Measurements from ENCODE around the gene GHRL.
"Not testable (repeated sequence)": the region's sequence is repeated elsewhere in the genome, so short reads cannot be mapped to it uniquely, and the experiment has no call there.

The GHRL gene

DNA sequence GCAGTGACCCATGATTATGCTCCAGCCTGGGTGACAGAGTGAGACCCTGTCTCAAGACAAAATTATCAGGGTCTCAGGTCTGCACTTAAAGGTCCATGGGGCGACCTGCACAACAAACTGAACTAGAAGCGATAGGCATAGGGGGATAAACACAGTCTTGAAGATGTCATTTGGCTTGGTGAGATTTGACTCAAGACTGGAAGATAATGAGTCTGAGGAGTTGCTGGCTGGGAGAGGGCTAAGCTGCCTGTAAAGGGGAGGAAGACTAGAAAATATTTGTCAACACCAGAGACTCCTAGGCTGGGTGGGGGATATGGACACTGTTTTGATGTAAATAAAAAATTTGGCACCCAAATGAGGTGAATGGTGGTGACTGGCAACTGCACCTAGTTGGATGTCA lies 19.8 kb downstream of the GHRL start:
- DNase-seq (ENCODE audit: low read depth): no peak

GRCh38 chr3:10272476-10272875 lies 20.3 kb downstream of the GHRL start:
- DNase-seq (ENCODE audit: low read depth): not testable (repeated sequence)

- no peak for DNase-seq (ENCODE audit: low read depth)
Measured at GRCh38 chr3:10269443-10269842, 23.3 kb downstream of the GHRL start.

GRCh38 chr3:10268930-10269329 lies 23.8 kb downstream of the GHRL start:
- DNase-seq (ENCODE audit: low read depth): no peak

- no peak for DNase-seq (ENCODE audit: low read depth)
Measured at GRCh38 chr3:10268116-10268515, 24.6 kb downstream of the GHRL start.

- DNase-seq (ENCODE audit: low read depth): not testable (repeated sequence)
Measured at GRCh38 chr3:10266936-10267335, 25.8 kb downstream of the GHRL start.

- DNase-seq (ENCODE audit: low read depth): no peak
Measured at GRCh38 chr3:10265833-10266232, 26.9 kb downstream of the GHRL start.

DNA sequence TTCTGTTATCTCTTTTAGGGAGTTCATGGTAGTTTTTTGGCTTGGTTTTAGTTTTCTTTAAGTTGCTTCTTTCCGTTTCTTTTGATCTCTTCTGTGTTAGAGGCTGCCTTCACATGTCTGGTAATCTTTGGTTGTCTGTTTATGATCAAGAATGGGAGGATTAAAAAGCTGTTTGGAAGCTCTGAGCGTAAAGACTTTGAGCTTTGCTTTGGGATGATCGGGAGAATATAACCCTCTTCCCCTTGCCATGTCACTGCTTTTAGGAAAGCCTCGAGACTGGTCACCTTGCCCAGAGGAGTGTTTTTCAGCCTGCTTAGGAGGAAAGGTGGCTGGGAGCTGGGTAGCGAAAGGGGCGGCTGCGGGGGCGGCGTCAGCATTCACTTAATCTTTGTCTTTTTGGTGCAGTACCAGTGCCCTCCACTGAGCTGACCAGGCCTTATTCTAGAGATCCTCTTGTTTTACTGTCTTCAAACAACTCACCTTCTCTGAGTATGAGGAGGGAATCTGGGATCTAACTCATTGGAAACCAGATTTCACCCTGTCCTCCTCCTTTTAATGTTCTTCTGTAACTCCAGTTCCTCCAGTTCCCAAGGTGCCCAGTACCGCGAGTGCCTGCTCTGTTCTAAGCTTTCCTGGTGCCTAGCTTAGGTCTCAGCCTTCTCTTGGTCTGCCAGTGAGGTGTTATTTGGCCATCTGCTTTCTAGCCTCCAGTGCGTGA lies 28.9 kb downstream of the GHRL start:
- peak; percentile 21 for DNase-seq (ENCODE audit: low read depth)

DNA sequence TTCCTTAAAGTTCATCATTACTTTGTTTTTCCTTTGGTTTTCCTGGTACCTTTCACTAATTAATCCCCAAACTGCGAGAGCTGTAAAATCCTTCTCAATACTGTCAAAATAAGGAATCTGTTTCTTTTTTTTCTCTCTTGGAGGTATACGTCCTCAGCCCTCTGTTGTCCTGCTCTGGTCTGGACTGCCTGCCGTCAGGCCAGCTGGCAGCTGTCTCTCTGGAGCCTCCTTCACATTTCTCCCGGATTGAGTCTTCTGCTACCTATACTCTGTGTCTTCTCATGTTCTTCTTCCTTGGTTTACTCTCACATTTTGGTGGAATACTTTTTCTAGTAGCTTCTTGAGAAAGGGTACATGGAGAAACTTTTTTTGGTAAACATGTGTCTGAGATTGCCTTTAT lies 30.7 kb downstream of the GHRL start:
- no peak for DNase-seq (ENCODE audit: low read depth)

DNA sequence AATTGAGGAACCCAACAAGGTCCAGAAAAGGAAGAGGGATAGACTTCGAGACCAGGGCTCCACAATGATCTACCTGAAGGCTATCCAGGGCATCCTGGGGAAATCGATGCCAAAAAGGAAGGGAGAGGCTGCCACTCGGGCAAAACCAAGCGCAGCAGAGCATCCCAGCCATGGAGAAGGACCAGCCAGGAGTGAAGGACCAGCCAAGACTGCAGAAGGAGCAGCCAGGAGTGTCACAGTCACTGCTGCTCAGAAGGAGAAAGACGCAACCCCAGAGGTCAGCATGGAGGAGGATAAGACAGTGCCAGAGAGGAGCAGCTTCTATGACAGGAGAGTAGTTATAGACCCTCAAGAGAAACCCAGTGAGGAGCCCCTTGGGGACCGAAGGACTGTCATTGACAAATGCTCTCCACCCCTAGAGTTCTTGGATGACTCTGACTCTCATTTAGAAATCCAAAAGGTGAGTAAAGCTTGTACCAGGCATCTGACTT lies 32.5 kb downstream of the GHRL start:
- DNase-seq (ENCODE audit: low read depth): no peak

DNA sequence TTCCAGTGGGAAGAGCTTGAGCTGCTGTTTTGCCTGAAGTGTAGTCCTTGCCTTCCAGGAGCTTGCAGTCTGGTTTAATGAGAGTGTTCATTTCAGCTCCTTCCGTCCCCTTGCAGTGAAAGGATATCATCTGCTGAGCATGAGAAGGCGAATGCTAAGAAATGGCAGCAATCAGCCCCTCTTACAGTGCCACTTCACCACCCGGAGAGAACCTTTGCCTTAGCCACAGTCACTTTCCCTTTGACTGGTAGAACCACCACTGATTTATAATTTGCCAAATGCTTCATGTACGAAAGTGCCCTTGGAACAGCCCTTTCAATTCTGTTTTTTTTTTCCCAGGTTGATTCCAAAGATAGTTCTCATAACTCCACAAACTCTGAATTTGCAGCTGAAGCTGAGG lies 32.9 kb downstream of the GHRL start:
- no peak for DNase-seq (ENCODE audit: low read depth)

DNA sequence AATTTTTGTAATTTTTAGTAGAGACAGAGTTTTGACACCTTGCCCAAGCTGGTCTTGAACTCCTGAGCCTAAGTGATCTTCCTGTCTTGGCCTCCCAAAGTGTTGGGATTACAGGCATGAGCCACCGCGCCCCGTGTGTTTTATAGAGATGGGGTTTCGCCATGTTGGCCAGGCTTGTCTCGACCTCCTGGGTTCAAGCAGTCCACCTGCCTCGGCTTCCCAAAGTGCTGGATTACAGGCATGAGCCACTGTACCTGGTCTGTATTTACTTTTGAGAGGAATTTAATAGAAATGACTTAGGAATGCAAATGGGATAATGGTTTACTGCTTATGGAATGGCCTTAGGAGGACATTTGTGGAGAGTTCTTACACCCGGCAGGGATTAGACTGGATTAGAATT lies 33.7 kb downstream of the GHRL start:
- DNase-seq (ENCODE audit: low read depth): no peak

- DNase-seq (ENCODE audit: low read depth): no peak
Measured at GRCh38 chr3:10255835-10256234, 36.9 kb downstream of the GHRL start.

DNA sequence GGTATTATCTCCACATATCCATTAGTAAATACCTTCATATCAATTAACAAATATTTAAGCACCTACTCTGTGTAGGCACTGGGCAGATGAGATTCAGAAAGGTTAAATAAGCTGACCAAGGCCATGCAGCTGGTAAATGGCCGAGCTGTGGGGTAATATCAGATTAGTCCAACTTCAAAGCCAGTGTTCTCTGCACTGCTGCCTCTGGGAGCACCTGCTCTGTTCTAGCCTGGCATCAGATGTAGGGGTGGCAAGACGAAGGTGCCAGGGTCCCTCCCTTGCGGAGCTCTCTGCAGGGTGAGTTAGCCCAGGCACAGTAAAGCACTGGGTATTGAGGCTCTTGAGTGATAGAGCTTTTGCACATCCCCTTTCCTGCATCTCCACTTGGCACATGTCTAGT lies 39.0 kb downstream of the GHRL start:
- no peak for DNase-seq (ENCODE audit: low read depth)

DNA sequence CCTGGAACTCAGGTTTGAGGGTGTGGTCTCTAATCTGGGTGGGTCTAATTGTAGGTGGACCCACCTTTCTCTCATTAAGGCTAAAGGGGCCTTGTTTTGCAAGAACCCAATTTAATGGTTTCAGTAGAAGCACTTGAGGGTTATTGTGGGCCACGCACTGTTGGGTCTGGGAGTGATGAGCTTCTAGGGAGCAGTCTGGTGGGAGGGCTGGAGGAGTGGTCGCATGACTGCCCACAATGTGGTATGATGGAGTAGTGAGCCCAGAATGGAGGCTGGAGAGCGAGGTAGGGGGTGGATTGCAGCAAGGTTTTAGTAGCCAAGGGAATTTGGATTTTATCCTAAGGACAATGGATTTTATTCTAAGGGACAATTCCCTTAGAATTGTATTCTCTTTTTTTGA lies 41.7 kb downstream of the GHRL start:
- DNase-seq (ENCODE audit: low read depth): no peak

GRCh38 chr3:10249833-10250232 lies 42.9 kb downstream of the GHRL start:
- no peak for DNase-seq (ENCODE audit: low read depth)

DNA sequence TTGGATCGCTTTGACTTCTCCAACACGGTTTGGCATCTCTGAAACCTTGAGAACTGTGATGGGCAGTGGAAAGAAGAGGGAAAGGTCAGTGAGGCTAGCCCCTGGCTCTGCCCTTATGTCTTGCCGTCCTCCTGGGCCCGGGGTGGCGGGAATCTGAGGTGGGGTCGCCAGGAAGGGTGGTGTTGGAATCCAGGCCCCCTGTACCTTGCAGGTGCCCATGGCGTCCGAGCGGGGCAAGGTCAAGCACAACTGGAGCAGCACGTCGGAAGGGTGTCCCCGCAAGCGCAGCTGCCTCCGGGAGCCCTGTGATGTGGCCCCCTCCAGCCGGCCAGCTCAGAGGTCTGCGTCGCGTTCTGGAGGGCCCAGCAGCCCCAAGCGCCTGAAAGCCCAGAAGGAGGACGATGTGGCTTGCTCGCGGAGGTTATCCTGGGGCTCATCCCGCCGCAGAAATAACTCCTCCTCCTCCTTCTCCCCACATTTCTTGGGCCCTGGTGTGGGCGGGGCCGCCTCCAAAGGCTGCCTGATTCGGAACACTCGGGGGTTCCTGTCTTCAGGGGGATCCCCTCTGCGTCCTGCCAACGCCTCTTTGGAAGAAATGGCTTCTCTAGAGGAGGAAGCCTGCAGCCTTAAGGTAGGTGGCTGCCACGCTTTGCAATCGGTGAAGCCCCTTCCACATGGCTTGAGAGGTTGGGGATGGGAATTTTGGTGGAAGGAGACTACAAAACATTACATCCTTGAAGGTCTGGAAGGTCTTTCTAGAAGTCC lies 43.6 kb downstream of the GHRL start:
- no peak for DNase-seq (ENCODE audit: low read depth)

GRCh38 chr3:10248184-10248983 lies 44.4 kb downstream of the GHRL start, which contains the start of gene TATDN2:
Gene TATDN2 (plus strand): TSS chr3:10248459. CDS start chr3:10249201, 742 bp downstream.
- DNase-seq (ENCODE audit: low read depth): peak; percentile 95

DNA sequence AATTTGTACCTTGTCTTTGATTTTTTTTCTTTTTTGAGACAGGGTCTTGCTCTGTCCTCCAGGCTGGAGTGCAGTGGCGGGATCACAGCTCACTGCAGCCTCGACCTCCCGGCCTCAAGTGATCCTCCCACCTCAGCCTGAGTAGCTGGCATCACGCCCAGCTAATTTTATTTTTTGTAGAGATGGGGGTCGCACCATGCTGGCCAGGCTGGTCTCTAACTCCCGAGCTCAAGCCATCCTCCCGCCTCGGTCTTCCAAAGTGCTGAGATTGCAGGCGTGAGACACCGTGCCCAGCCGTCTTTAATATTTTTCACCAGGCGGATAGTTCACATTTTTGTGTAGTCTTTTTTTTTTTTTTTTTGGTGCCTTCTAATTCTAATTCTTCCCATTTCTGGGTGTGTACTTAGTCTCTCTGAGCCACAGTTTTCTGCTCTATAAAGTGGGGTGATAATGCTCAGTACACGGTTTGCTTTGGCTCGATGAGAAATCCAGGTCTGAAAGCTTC lies 45.0 kb downstream of the GHRL start:
- no peak for DNase-seq (ENCODE audit: low read depth)

DNA sequence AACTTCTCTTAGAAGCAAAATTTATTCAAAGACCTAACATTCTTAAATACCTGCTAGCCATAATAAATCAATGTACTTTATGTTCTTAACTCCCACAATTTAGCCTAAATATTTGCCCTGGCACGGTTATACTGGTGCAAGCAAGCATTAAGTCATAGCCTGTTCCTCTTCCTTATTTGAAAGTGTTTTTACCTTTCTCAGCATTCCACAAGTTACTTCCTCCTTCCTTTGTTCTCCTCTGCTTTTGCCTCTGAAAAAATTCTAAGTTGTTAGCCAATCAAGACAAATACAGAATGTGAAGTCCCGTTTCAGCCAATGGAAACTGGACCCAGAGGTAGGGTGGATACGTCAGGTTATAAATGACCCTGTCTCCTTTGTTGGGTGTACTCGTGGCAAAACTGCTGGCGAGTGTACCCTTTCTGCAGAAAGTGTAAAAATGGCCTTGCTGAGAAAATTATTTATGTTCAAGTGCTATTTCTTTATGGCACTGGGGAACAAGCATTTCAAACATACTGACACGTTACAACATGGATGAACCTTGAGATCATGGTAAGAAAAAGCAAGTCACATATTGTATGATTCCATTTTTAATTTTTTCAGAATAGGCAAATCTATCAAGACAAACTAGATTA lies 47.5 kb downstream of the GHRL start:
- DNase-seq (ENCODE audit: low read depth): no peak

DNA sequence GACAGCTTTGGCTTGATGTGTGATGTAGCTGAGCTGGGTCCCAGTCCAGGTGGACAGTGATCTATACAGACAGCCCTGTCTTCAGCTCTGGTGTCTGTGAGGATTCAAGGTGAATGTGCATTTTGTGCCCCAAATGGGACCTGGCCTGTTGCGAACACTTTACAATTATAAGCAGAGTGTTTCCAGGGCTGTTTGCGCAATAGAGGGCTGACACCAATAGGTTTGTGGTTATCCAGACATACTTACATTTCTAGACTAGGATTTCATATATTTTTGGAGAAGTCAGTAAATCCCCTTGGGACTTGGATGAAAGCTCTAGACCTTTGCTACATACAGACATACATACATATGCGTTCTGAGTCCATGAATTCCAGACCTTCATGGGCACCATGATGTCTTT lies 48.7 kb downstream of the GHRL start:
- DNase-seq (ENCODE audit: low read depth): no peak
